Measurements from ENCODE around the gene FAM171A1. TPM values are rescaled to one million over a fixed set of nuclear protein-coding genes. Genes with fewer than 3 reads are reported as not detected.

The FAM171A1 gene
- total and polyA plus RNA-seq, 2 donors (not counting 1 experiment from before 2014, with no cell fraction given): 8.8 to 10.3 TPM

GRCh38 chr10:15254808-15255648, 116.1 kb downstream of the FAM171A1 start:
- no peaks in the 10 kb centered on the region for H3K27me3 ChIP-seq (ENCODE audit: control insufficient read depth, insufficient read depth, low read length)
- H3K27ac ChIP-seq (ENCODE audit: insufficient read depth, low read length): no peak overlapping the region
- no peak overlapping the region for H3K4me2 ChIP-seq (ENCODE audit: extremely low read depth, insufficient read depth, low read length)
- no peak overlapping the region for H3K4me3 ChIP-seq (replicated peaks in 1 of 4; ENCODE audit: control extremely low read depth in 1 of 4, insufficient read depth in 1 of 4, low read depth in 3 of 4, low read length in 4 of 4)
- H3K9me3 ChIP-seq (ENCODE audit: control insufficient read depth, insufficient read depth, low read depth, low read length): no peaks in the 10 kb centered on the region
- H3K79me2 ChIP-seq (ENCODE audit: control insufficient read depth, insufficient read depth, low read length): no peaks in the 10 kb centered on the region
- H3K9ac ChIP-seq (ENCODE audit: insufficient read depth, low read length): no peak overlapping the region
- H3K4me1 ChIP-seq (ENCODE audit: control insufficient read depth, extremely low read depth, insufficient read depth, low read length): no peaks in the 10 kb centered on the region
- TF ChIP-seq EZH2 (IDR thresholded peaks at IDR 0.05; ENCODE audit: low read length, missing control alignments): no peak
- TF ChIP-seq, protein P1, sequence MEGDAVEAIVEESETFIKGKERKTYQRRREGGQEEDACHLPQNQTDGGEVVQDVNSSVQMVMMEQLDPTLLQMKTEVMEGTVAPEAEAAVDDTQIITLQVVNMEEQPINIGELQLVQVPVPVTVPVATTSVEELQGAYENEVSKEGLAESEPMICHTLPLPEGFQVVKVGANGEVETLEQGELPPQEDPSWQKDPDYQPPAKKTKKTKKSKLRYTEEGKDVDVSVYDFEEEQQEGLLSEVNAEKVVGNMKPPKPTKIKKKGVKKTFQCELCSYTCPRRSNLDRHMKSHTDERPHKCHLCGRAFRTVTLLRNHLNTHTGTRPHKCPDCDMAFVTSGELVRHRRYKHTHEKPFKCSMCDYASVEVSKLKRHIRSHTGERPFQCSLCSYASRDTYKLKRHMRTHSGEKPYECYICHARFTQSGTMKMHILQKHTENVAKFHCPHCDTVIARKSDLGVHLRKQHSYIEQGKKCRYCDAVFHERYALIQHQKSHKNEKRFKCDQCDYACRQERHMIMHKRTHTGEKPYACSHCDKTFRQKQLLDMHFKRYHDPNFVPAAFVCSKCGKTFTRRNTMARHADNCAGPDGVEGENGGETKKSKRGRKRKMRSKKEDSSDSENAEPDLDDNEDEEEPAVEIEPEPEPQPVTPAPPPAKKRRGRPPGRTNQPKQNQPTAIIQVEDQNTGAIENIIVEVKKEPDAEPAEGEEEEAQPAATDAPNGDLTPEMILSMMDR (conservative IDR thresholded peaks at IDR 0.05 in 1 of 2, IDR thresholded peaks at IDR 0.05 in 1 of 2; ENCODE audit: low read depth in 1 of 2, low read length in 2 of 2): no peak
- no peaks in the 10 kb centered on the region for H4K20me1 ChIP-seq (ENCODE audit: control insufficient read depth, extremely low read depth, insufficient read depth, low read length)
- H3K36me3 ChIP-seq (ENCODE audit: control insufficient read depth, insufficient read depth, low read length): no peaks in the 10 kb centered on the region
- H2AFZ ChIP-seq (ENCODE audit: low read length): no peak overlapping the region
- no peak for DNase-seq (ENCODE audit: low read depth in 2 of 2)

DNA sequence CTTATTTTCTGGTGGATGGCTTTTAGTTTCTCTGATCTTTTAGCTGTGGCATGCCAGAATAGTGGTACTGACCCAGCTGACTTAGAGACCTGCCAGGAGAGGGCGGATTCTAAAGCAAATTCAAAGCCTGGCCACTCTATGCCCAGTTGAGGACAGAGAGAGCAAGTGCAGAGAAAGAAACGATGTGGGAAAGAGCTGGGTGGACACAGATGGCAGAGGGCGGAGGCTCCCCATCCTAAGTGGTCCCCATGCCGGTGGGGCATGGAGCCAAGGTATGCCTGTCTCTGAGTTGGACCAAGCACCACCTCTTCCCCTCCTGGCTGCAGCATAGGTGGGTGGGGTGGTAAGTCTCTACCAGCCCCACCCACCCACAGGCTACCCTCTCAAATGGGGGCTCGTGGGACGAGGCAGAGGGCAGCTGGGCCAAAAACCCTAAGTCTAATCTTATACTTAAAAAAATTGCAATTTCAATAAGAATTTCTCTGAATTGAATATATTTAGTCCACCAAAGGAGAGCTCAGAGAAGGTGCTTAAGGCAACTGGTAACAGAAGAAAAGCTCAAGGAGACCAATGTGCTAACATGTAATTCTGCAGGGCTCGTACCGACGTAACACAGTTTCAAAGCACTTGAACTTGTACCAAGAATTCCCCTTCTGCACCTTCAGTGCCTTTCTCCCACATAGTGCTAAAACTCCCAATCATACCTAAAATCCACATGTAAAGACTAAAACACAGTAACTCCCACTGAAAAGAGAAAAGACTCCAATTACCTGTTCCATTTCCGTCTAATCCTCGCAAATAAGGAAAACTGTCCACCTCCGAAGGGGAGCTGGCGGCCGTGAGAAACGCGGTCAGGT, 116.9 kb downstream of the FAM171A1 start:
- Histone ChIP-seq H3K36me3 (ENCODE audit: control insufficient read depth, insufficient read depth, low read length) (no peaks in the 10 kb centered on the region), H3K27ac (ENCODE audit: insufficient read depth, low read length) (no peak overlapping the region), H3K4me2 (ENCODE audit: extremely low read depth, insufficient read depth, low read length) (no peak overlapping the region), H3K9ac (ENCODE audit: insufficient read depth, low read length) (no peak overlapping the region), H3K27me3 (ENCODE audit: control insufficient read depth, insufficient read depth, low read length) (no peaks in the 10 kb centered on the region), H4K20me1 (ENCODE audit: control insufficient read depth, extremely low read depth, insufficient read depth, low read length) (no peaks in the 10 kb centered on the region), H3K4me1 (ENCODE audit: control insufficient read depth, extremely low read depth, insufficient read depth, low read length) (no peaks in the 10 kb centered on the region), H3K79me2 (ENCODE audit: control insufficient read depth, insufficient read depth, low read length) (no peaks in the 10 kb centered on the region), H2AFZ (ENCODE audit: low read length) (no peak overlapping the region), H3K9me3 (ENCODE audit: control insufficient read depth, insufficient read depth, low read depth, low read length) (no peaks in the 10 kb centered on the region), H3K4me3 (replicated peaks in 1 of 4; ENCODE audit: control extremely low read depth in 1 of 4, insufficient read depth in 1 of 4, low read depth in 3 of 4, low read length in 4 of 4) (no peak overlapping the region)
- DNase-seq (ENCODE audit: low read depth in 2 of 2): no peak
- TF ChIP-seq EZH2 (IDR thresholded peaks at IDR 0.05; ENCODE audit: low read length, missing control alignments): no peak

- H3K9me3 ChIP-seq (ENCODE audit: control insufficient read depth, insufficient read depth, low read depth, low read length): no peaks in the 10 kb centered on the region
- H2AFZ ChIP-seq (ENCODE audit: low read length): no peak overlapping the region
- H3K36me3 ChIP-seq (ENCODE audit: control insufficient read depth, insufficient read depth, low read length): no peaks in the 10 kb centered on the region
- TF ChIP-seq, protein P1 (conservative IDR thresholded peaks at IDR 0.05 in 1 of 2, IDR thresholded peaks at IDR 0.05 in 1 of 2; ENCODE audit: low read depth in 1 of 2, low read length in 2 of 2): no peak
- no peak for TF ChIP-seq EZH2 (IDR thresholded peaks at IDR 0.05; ENCODE audit: low read length, missing control alignments)
- no peak overlapping the region for H3K4me3 ChIP-seq (replicated peaks in 1 of 4; ENCODE audit: control extremely low read depth in 1 of 4, insufficient read depth in 1 of 4, low read depth in 3 of 4, low read length in 4 of 4)
- no peak overlapping the region for H3K9ac ChIP-seq (ENCODE audit: insufficient read depth, low read length)
- H3K79me2 ChIP-seq (ENCODE audit: control insufficient read depth, insufficient read depth, low read length): no peaks in the 10 kb centered on the region
- no peak overlapping the region for H3K4me2 ChIP-seq (ENCODE audit: extremely low read depth, insufficient read depth, low read length)
- DNase-seq (ENCODE audit: low read depth in 2 of 2): no peak
- no peaks in the 10 kb centered on the region for H3K4me1 ChIP-seq (ENCODE audit: control insufficient read depth, extremely low read depth, insufficient read depth, low read length)
- H3K27me3 ChIP-seq (ENCODE audit: control insufficient read depth, insufficient read depth, low read length): no peaks in the 10 kb centered on the region
- no peak overlapping the region for H3K27ac ChIP-seq (ENCODE audit: insufficient read depth, low read length)
- no peaks in the 10 kb centered on the region for H4K20me1 ChIP-seq (ENCODE audit: control insufficient read depth, extremely low read depth, insufficient read depth, low read length)
Measured at GRCh38 chr10:15252396-15252795, 118.7 kb downstream of the FAM171A1 start.

Data from fibroblast of lung (primary cell).